SU-DHL-6 (cell line): ENCODE measurements around the gene ZMYM4.

ENCODE experiments used
- EZH2phosphoT487 ChIP-seq: fragments of 200-600 bp; sonication (generic), shearing (Covaris generic); conservative IDR thresholded peaks from 2 replicates; pipeline ENCODE4 v1.6.1; 2018; ENCODE audit warnings: mild to moderate bottlenecking, antibody characterized with exemption, low read length, moderate library complexity, mixed read lengths
- TF ChIP-seq, protein P1 (sequence below): fragments of 200-600 bp; sonication (generic); IDR thresholded peaks from one replicate; pipeline ENCODE4 v1.5.1; 2017; ENCODE audit warnings: antibody characterized with exemption, mild to moderate bottlenecking, low read length, moderate library complexity; ENCODE audit not compliant: insufficient read depth, poor library complexity, severe bottlenecking

DNA sequence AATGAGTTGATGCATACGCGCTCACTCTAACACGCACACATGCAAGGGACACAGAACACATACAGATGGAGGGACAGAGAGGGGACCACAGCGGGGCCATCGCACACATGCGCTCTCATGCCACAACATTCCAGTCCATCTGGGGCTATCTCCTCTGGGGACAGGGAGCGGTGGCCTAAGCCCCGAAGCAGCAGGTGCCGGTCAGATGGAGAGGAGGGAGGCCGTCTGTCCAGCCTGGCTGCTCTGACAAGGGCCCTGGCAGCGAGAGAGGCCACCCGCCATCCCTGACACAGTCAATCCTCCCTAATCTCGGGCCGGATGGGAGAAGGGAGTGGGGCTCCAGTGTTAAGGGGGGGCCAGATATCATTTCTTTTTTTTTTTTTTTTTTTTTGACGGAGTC, 165.2 kb downstream of the ZMYM4 start:
- TF ChIP-seq, protein P1, sequence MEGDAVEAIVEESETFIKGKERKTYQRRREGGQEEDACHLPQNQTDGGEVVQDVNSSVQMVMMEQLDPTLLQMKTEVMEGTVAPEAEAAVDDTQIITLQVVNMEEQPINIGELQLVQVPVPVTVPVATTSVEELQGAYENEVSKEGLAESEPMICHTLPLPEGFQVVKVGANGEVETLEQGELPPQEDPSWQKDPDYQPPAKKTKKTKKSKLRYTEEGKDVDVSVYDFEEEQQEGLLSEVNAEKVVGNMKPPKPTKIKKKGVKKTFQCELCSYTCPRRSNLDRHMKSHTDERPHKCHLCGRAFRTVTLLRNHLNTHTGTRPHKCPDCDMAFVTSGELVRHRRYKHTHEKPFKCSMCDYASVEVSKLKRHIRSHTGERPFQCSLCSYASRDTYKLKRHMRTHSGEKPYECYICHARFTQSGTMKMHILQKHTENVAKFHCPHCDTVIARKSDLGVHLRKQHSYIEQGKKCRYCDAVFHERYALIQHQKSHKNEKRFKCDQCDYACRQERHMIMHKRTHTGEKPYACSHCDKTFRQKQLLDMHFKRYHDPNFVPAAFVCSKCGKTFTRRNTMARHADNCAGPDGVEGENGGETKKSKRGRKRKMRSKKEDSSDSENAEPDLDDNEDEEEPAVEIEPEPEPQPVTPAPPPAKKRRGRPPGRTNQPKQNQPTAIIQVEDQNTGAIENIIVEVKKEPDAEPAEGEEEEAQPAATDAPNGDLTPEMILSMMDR: no peak
- TF ChIP-seq EZH2phosphoT487: no peak
